Endothelial cell of umbilical vein (primary cell): ENCODE data around the gene ARHGAP21. TPM values are rescaled to one million over a fixed set of nuclear protein-coding genes. Genes with fewer than 3 reads are reported as not detected.

Source experiments
- BruUV-seq: library from RNA; stranded (reverse); fragments of 400-500 nt; replicated peaks from 2 replicates; lab custom pipeline; 2021; lab: Mats Ljungman, UMichigan
- CTCF ChIA-PET: fragments of 300-600, 350-600 bp; sonication (Branson Sonifier 250); formaldehyde crosslinking; loops from one replicate; lab custom pipeline; 2021; ENCODE audit warnings: antibody characterized with exemption, inconsistent platforms; lab: Charles Lee
- POLR2A ChIA-PET: fragments of 300-600, 350-600 bp; sonication (Branson Sonifier 250); formaldehyde crosslinking; loops from one replicate; lab custom pipeline; 2021; ENCODE audit warnings: antibody characterized with exemption, inconsistent platforms; lab: Charles Lee
- DNase-seq: peaks from one replicate; pipeline ENCODE4 v3.0.0-alpha.2; 2011; ENCODE audit warnings: low read depth, low spot score
- FAIRE-seq: peaks from 2 replicates; lab custom pipeline; 2011; peaks lifted over from hg19 to GRCh38; lab: Jason Lieb, UNC
- H2AFZ ChIP-seq: 2 replicates; pipeline ENCODE4 v1.6.0; 2012; ENCODE audit warnings: low read depth, low read length, control low read depth, inconsistent platforms
- H3K27ac ChIP-seq: 2 replicates; pipeline ENCODE4 v1.5.1; 2011; ENCODE audit warnings: low read depth, mild to moderate bottlenecking, control low read depth, low read length, moderate library complexity; ENCODE audit not compliant: insufficient read depth
- H3K27me3 ChIP-seq, 2 experiments: 2 replicates each; pipeline versions ENCODE4 v1.6.0 to v1.6.1; 2011; ENCODE audit warnings: low read length in 2 of 2, mixed read lengths in 1 of 2; ENCODE audit not compliant: control insufficient read depth in 2 of 2, insufficient read depth in 2 of 2
- H3K36me3 ChIP-seq, 2 experiments: 2 replicates in 1 of 2; 3 replicates in 1 of 2; pipeline ENCODE4 v1.5.1; 2011; ENCODE audit warnings: low read length in 2 of 2, mild to moderate bottlenecking in 1 of 2, moderate library complexity in 1 of 2; ENCODE audit not compliant: control insufficient read depth in 2 of 2, insufficient read depth in 2 of 2; ENCODE audit errors: extremely low read depth in 1 of 2
- H3K4me1 ChIP-seq: 3 replicates; pipeline ENCODE4 v1.5.1; 2011; ENCODE audit warnings: mild to moderate bottlenecking, low read length; ENCODE audit not compliant: control insufficient read depth, insufficient read depth; ENCODE audit errors: extremely low read depth
- H3K4me2 ChIP-seq: 2 replicates; pipeline ENCODE4 v1.6.1; 2011; ENCODE audit warnings: low read length, control low read depth, mixed read lengths; ENCODE audit not compliant: insufficient read depth
- H3K4me3 ChIP-seq, 3 experiments: fragments of 200-600 bp in 1 of 3; sonication (generic), shearing (Covaris generic) in 1 of 3; replicated peaks in 1 of 3; 2 replicates each; pipeline ENCODE4 v1.5.1; 2011 to 2016; ENCODE audit warnings: control low read depth in 3 of 3, low read length in 3 of 3, mild to moderate bottlenecking in 2 of 3, inconsistent platforms in 1 of 3, low read depth in 1 of 3, moderate library complexity in 1 of 3; ENCODE audit not compliant: insufficient read depth in 1 of 3
- H3K79me2 ChIP-seq: 2 replicates; pipeline ENCODE4 v1.6.0; 2012; ENCODE audit warnings: low read length, inconsistent platforms; ENCODE audit not compliant: control insufficient read depth, insufficient read depth
- H3K9ac ChIP-seq: replicated peaks from 2 replicates; pipeline ENCODE3; 2011; ENCODE audit warnings: low read length, control low read depth; ENCODE audit not compliant: insufficient read depth; ENCODE audit errors: extremely low read depth
- H3K9me1 ChIP-seq: replicated peaks from 3 replicates; pipeline ENCODE4 v1.6.0; 2011; ENCODE audit warnings: mild to moderate bottlenecking, low read length; ENCODE audit not compliant: control insufficient read depth, insufficient read depth; ENCODE audit errors: extremely low read depth
- H3K9me3 ChIP-seq: replicated peaks from 2 replicates; pipeline ENCODE4 v1.5.1; 2012; ENCODE audit warnings: low read length, inconsistent platforms; ENCODE audit not compliant: control insufficient read depth, insufficient read depth
- H4K20me1 ChIP-seq: replicated peaks from 2 replicates; pipeline ENCODE3; 2011; ENCODE audit warnings: mild to moderate bottlenecking, low read length; ENCODE audit not compliant: control insufficient read depth, insufficient read depth; ENCODE audit errors: extremely low read depth
- FOS ChIP-seq: IDR thresholded peaks from 2 replicates; pipeline ENCODE4 v1.6.1; 2011; ENCODE audit warnings: mild to moderate bottlenecking, low read length, moderate library complexity, borderline replicate concordance; ENCODE audit not compliant: insufficient read depth
- JUN ChIP-seq: IDR thresholded peaks from 2 replicates; pipeline ENCODE4 v1.6.1; 2011; ENCODE audit warnings: borderline replicate concordance, low read depth; ENCODE audit not compliant: insufficient read length, insufficient read depth
- MYC ChIP-seq: IDR thresholded peaks from one replicate; pipeline ENCODE4 v1.6.1; 2011; ENCODE audit warnings: mild to moderate bottlenecking, low read depth, low read length
- POLR2A ChIP-seq: IDR thresholded peaks from 2 replicates; pipeline ENCODE4 v1.6.1; 2012; ENCODE audit warnings: low read depth, mild to moderate bottlenecking, control low read depth, low read length
- dilution Hi-C: fragments of 300-500 bp; cut with MboI; formaldehyde crosslinking; loops from one replicate; pipeline ENCODE4 v1.15.0; 2019; ENCODE audit warnings: low sequenced_read_pairs; ENCODE audit not compliant: extremely low pct_ligation_motif_present
- intact Hi-C: fragments of 100-400 bp; cut with micrococcal nuclease; formaldehyde crosslinking; loops from one replicate; pipeline ENCODE4 v1.10.0; 2022
- polyA plus RNA-seq, 4 experiments: library from polyadenylated mRNA; depleted of rRNA in 3 of 4; stranded (reverse) in 3 of 4; unstranded in 1 of 4; fragments of >200 nt; gene quantifications; 2 replicates each; pipeline versions ENCODE4 v1.2.1 to v1.2.3, GENCODE V29; 2011 to 2012; ENCODE audit warnings: missing spikeins in 1 of 4
- total RNA-seq: library from RNA; stranded (reverse); gene quantifications from 2 replicates; pipeline ENCODE4 v1.2.3, GENCODE V29; 2021
- TF ChIP-seq, protein P1 (sequence below), 2 donors: IDR thresholded peaks; 1 replicate in 1 of 2; 2 replicates in 1 of 2; pipeline ENCODE4 v1.5.1; 2011; ENCODE audit warnings: low read length in 2 of 2, mild to moderate bottlenecking in 2 of 2, moderate library complexity in 2 of 2, control low read depth in 1 of 2, inconsistent platforms in 1 of 2, low read depth in 1 of 2; ENCODE audit not compliant: insufficient read depth in 1 of 2; ENCODE audit errors: extremely low read depth in 1 of 2

ARHGAP21 gene
- total and polyA plus RNA-seq, 2 donors (not counting 3 experiments of a cell fraction or from before 2014, with no cell fraction given) = 29.5 to 97.8 TPM

DNA sequence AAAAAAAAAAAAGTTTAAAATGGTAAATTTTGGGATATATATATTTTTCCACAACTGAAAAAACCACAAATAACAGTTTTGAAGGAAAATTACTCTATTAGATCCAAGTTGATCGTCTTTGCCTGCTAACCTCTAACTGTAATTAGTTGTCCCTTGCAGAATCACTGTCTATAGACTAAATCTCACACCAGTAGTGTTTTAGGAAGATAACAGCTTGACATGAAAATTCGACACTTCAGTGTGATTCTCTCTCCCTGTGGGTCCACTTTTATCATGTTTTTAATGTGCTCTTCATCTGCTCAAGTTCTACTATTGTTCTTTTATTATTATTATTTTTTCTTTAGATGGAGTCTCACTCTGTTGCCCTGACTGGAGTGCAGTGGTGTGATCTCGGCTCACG lies 24.5 kb upstream of the ARHGAP21 start:
- no peaks in the 10 kb centered on the region for H3K9me1 ChIP-seq
- no TSS peak for BruUV-seq
- no peaks in the 10 kb centered on the region for H3K27me3 ChIP-seq
- no peak overlapping the region for H3K9ac ChIP-seq
- H2AFZ ChIP-seq = no peak overlapping the region
- CTCF ChIA-PET = no interaction called here
- intact Hi-C loops (no loop called here), dilution Hi-C loops (no loop called here)
- H3K79me2 ChIP-seq = no peaks in the 10 kb centered on the region
- FAIRE-seq (no peak), DNase-seq (no peak)
- no peak overlapping the region for H3K4me2 ChIP-seq
- POLR2A ChIA-PET = no interaction called here
- no peaks in the 10 kb centered on the region for H3K4me1 ChIP-seq
- TF ChIP-seq JUN (no peak), POLR2A (no peak), FOS (no peak), MYC (no peak)
- H4K20me1 ChIP-seq = no peaks in the 10 kb centered on the region
- no peaks in the 10 kb centered on the region for H3K36me3 ChIP-seq
- no peaks in the 10 kb centered on the region for H3K9me3 ChIP-seq
- H3K4me3 ChIP-seq = no peak overlapping the region
- H3K27ac ChIP-seq = no peak overlapping the region

DNA sequence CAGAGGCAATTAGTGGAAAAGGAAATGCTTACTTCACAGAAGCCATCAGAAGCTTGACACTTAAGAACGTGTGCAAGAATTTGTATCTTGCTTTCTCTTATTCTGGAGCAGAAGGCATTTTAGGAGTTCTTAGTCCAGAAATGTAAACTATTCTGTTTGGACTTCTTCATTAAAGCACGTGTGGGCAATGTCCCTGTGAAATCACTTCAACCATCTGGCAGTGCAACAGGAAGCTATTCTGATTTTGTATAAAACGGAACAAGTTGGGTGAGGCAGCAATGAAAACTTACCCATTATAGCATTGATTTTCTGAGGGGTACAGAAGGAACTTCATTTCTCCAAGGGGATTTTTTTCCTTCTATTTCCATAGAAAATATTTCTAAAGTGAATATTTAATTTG lies 21.3 kb upstream of the ARHGAP21 start:
- Histone ChIP-seq H3K4me1 (no peaks in the 10 kb centered on the region), H3K36me3 (no peaks in the 10 kb centered on the region), H3K27ac (no peak overlapping the region), H3K9me3 (no peaks in the 10 kb centered on the region), H3K4me3 (no peak overlapping the region), H3K9me1 (no peaks in the 10 kb centered on the region), H2AFZ (no peak overlapping the region), H3K4me2 (no peak overlapping the region), H3K79me2 (no peaks in the 10 kb centered on the region), H4K20me1 (no peaks in the 10 kb centered on the region), H3K9ac (no peak overlapping the region), H3K27me3 (no peaks in the 10 kb centered on the region)
- no peak for FAIRE-seq
- intact Hi-C loops (no loop called here), dilution Hi-C loops (no loop called here)
- DNase-seq = no peak
- no TSS peak for BruUV-seq
- no peak for TF ChIP-seq POLR2A
- no peak for TF ChIP-seq FOS
- TF ChIP-seq, protein P1, sequence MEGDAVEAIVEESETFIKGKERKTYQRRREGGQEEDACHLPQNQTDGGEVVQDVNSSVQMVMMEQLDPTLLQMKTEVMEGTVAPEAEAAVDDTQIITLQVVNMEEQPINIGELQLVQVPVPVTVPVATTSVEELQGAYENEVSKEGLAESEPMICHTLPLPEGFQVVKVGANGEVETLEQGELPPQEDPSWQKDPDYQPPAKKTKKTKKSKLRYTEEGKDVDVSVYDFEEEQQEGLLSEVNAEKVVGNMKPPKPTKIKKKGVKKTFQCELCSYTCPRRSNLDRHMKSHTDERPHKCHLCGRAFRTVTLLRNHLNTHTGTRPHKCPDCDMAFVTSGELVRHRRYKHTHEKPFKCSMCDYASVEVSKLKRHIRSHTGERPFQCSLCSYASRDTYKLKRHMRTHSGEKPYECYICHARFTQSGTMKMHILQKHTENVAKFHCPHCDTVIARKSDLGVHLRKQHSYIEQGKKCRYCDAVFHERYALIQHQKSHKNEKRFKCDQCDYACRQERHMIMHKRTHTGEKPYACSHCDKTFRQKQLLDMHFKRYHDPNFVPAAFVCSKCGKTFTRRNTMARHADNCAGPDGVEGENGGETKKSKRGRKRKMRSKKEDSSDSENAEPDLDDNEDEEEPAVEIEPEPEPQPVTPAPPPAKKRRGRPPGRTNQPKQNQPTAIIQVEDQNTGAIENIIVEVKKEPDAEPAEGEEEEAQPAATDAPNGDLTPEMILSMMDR (IDR thresholded peaks at IDR 0.05; ENCODE audit: extremely low read depth in 1 of 2, insufficient read depth in 1 of 2, low read depth in 1 of 2, low read length in 2 of 2) = no peak
- POLR2A ChIA-PET = no interaction called here
- CTCF ChIA-PET = interaction anchor here (0.7 to 1.5 kb wide), 3 partner anchors 18 to 336 kb away, joined by 3 to 4 read pairs (median 3); no protein-coding TSS in a partner anchor
